Sigmoid colon (tissue), 7 donors: ENCODE data around the gene VPS8. TPM values are rescaled to one million over a fixed set of nuclear protein-coding genes. Genes with fewer than 3 reads are reported as not detected.

Experiments used
- DNase-seq: peaks from one replicate; pipeline ENCODE4 v3.0.0-alpha.2; 2019
- H3K27ac ChIP-seq, 4 donors: fragments of 200-600 bp; sonication (generic); one replicate each; pipeline ENCODE4 v1.5.1; 2016 to 2019; ENCODE audit warnings: mild to moderate bottlenecking in 1 of 4
- H3K27me3 ChIP-seq, 3 donors: fragments of 200-600 bp; sonication (generic); one replicate each; pipeline ENCODE4 v1.5.1; 2019; ENCODE audit warnings: mild to moderate bottlenecking in 1 of 3
- H3K36me3 ChIP-seq, 4 donors: fragments of 200-600 bp; sonication (generic); one replicate each; pipeline ENCODE4 v1.5.1; 2016 to 2019
- H3K4me1 ChIP-seq, 4 donors: fragments of 200-600 bp; sonication (generic); one replicate each; pipeline ENCODE4 v1.5.1; 2017 to 2019
- H3K4me3 ChIP-seq, 4 donors: fragments of 200-600 bp; sonication (generic); one replicate each; pipeline ENCODE4 v1.5.1; 2017 to 2019; ENCODE audit warnings: mild to moderate bottlenecking in 2 of 4, moderate library complexity in 1 of 4
- H3K9me3 ChIP-seq, 4 donors: fragments of 200-600 bp in 3 of 4; sonication (generic) in 3 of 4; one replicate each; pipeline versions ENCODE4 v1.5.1 to v1.6.1; 2013 to 2019
- EP300 ChIP-seq, 4 donors: sonication (generic); formaldehyde crosslinking; IDR thresholded peaks; one replicate each; pipeline ENCODE4 v1.6.1; 2017; ENCODE audit warnings: antibody characterized with exemption in 4 of 4
- POLR2A ChIP-seq, 2 donors: fragments of 450-650 bp; IDR thresholded peaks; one replicate each; pipeline ENCODE4 v1.6.1; 2016; ENCODE audit warnings: antibody characterized with exemption in 2 of 2, mild to moderate bottlenecking in 2 of 2, moderate library complexity in 2 of 2
- POLR2AphosphoS5 ChIP-seq, 4 donors: sonication (generic); formaldehyde crosslinking; IDR thresholded peaks; one replicate each; pipeline ENCODE4 v1.6.1; 2017; ENCODE audit warnings: antibody characterized with exemption in 4 of 4
- WGBS, 2 donors: extraction: QIAGEN DNeasy Blood & Tissue Kit; methylation state at CpG; one replicate each; pipeline ENCODE4 v1.1.7; 2013; 5-methylcytosine and 5-hydroxymethylcytosine counted together
- intact Hi-C: fragments of 100-400 bp; cut with DNase I; formaldehyde crosslinking; loops from one replicate; pipeline ENCODE4 v1.15.1; 2023
- polyA plus RNA-seq, 3 donors: library from polyadenylated mRNA; stranded (reverse); fragments of 200-250 nt; gene quantifications; one replicate each; pipeline ENCODE4 v1.2.3, GENCODE V29; 2013
- total RNA-seq, 4 donors: library from RNA; depleted of rRNA; stranded (reverse); fragments of >200 nt; gene quantifications; one replicate each; pipeline ENCODE4 v1.1.0, GENCODE V29; 2016
- TF ChIP-seq, protein P1 (sequence below), 4 experiments: fragments of 450-650 bp in 3 of 4; fragments of 200-600 bp in 1 of 4; IDR thresholded peaks; one replicate each; pipeline ENCODE4 v1.5.1; 2016 to 2019; ENCODE audit warnings: antibody characterized with exemption in 4 of 4, mild to moderate bottlenecking in 3 of 4, moderate library complexity in 2 of 4
- donor health status: healthy with polysubstance abuse.
- donor health status: Bipolar disorder and iron deficiency.
- donor health status: healthy.

Gene VPS8
- total and polyA plus RNA-seq, 7 donors = 12.0 to 64.5 (median 34.6) TPM

DNA sequence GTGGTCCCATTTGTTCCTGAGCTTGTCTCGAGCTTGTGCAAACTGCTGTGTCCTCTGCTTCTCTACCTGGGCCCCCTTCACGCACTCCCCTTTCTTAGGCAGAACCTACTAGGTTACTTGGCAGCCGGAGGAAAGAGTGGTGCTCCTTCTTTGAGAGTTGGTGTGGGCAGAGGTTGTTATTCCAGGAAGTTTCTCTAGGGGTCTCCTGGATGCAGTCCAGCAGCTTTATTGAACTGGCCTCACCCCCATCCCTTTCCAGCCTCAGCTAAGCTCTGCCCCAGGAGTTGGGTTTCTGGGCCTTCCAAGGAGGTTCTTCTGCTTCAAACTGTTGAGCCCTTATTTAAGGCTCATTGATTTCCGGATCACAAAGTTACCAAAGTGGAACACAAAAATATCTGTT is 237.7 kb downstream of the VPS8 start:
- Histone ChIP-seq H3K36me3 (peaks cover 0 to 66% (median 23%) of the 10 kb centered on the region in 4 donors), H3K27me3 (no peaks in the 10 kb centered on the region), H3K4me1 (no peaks in the 10 kb centered on the region), H3K4me3 (no peak overlapping the region), H3K9me3 (no peaks in the 10 kb centered on the region), H3K27ac (no peak overlapping the region)
- 97 to 99% methylated on average over 4 of the region's 4 CpGs for WGBS, 2 donors
- TF ChIP-seq POLR2AphosphoS5 (IDR thresholded peaks at IDR 0.05) = no peak
- TF ChIP-seq POLR2A (IDR thresholded peaks at IDR 0.05) = no peak
- TF ChIP-seq, protein P1, sequence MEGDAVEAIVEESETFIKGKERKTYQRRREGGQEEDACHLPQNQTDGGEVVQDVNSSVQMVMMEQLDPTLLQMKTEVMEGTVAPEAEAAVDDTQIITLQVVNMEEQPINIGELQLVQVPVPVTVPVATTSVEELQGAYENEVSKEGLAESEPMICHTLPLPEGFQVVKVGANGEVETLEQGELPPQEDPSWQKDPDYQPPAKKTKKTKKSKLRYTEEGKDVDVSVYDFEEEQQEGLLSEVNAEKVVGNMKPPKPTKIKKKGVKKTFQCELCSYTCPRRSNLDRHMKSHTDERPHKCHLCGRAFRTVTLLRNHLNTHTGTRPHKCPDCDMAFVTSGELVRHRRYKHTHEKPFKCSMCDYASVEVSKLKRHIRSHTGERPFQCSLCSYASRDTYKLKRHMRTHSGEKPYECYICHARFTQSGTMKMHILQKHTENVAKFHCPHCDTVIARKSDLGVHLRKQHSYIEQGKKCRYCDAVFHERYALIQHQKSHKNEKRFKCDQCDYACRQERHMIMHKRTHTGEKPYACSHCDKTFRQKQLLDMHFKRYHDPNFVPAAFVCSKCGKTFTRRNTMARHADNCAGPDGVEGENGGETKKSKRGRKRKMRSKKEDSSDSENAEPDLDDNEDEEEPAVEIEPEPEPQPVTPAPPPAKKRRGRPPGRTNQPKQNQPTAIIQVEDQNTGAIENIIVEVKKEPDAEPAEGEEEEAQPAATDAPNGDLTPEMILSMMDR (IDR thresholded peaks at IDR 0.05) = no peak
- no peak for TF ChIP-seq EP300 (IDR thresholded peaks at IDR 0.05)
- intact Hi-C loops = no loop called here
- DNase-seq = no peak

DNA sequence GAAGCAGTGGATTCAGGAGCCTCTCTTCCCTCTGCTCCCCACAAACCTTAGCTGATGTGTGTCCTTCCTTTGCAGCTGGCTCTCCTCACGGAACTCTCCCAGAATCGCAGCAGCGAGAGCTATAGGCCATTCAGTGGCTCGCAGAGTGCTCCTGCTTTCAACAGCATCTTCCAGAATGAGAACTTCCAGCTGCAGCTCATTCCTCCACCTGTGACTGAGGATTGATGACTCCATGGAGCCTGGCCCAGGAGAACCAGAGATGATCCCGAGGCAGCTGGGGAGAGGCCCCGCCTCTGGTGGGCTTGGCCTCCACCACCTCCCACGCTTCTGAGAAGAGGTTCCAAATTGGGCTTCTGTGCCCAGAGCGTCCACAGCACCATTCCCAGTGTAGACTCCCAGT is 239.8 kb downstream of the VPS8 start:
- peaks cover 0 to 69% (median 23%) of the 10 kb centered on the region in 4 donors for H3K36me3 ChIP-seq
- WGBS, 2 donors = 85 to 91% methylated on average over 8 of the region's 8 CpGs
- TF ChIP-seq, protein P1 (IDR thresholded peaks at IDR 0.05) = no peak
- TF ChIP-seq POLR2AphosphoS5 (IDR thresholded peaks at IDR 0.05) (no peak), EP300 (IDR thresholded peaks at IDR 0.05) (no peak), POLR2A (IDR thresholded peaks at IDR 0.05) (no peak)
- intact Hi-C loops = no loop called here
- no peaks in the 10 kb centered on the region for H3K9me3 ChIP-seq
- DNase-seq = no peak
- H3K27me3 ChIP-seq = no peaks in the 10 kb centered on the region
- no peaks in the 10 kb centered on the region for H3K4me1 ChIP-seq
- no peak overlapping the region for H3K4me3 ChIP-seq
- H3K27ac ChIP-seq = no peak overlapping the region

DNA sequence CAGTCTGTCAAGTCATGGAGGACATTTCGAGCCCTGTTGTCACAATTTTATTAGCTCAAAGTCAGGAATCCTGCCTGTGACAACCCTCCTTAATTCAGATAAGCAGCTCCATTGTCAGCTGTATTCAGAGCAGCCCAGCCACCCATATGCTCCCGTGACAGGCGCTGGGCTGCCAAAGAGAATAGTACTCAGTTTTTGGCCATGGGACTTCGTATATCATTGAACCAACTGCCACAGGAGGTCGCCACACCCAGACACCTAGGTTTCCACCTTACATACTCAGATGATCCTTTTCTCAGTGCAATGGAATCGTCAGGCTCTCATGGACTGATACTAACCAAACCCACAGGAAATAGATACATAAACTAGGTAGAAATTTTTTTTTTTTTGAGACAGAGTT is 240.7 kb downstream of the VPS8 start:
- no peak overlapping the region for H3K4me3 ChIP-seq
- H3K36me3 ChIP-seq = peaks cover 0 to 69% (median 23%) of the 10 kb centered on the region in 4 donors
- TF ChIP-seq POLR2A (IDR thresholded peaks at IDR 0.05) (no peak), POLR2AphosphoS5 (IDR thresholded peaks at IDR 0.05) (no peak), EP300 (IDR thresholded peaks at IDR 0.05) (no peak)
- TF ChIP-seq, protein P1 (IDR thresholded peaks at IDR 0.05) = no peak
- H3K27ac ChIP-seq = no peak overlapping the region
- no peak for DNase-seq
- H3K27me3 ChIP-seq = no peaks in the 10 kb centered on the region
- H3K9me3 ChIP-seq = peaks cover 0 to 4% (median under 1%) of the 10 kb centered on the region in 4 donors
- WGBS, 2 donors = 86 to 91% methylated on average over 6 of the region's 6 CpGs
- no peaks in the 10 kb centered on the region for H3K4me1 ChIP-seq
- intact Hi-C loops = no loop called here

DNA sequence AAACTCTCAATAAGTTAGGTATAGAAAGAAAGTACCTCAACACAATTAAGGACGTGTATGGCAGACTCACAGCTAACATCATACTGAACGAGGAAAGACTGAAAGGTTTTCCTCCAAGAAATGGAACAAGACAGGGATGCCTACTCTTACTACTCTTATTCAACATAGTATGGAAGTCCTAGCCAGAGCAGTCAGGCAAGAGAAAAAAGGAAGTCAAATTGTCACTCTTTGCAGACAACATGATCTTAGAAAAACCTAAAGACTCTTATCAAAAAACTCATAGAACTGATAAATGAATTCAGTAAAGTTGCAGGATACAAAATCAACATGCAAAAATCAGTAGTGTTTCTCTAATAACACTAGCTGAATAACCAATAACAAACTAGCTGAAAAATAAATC is 244.9 kb downstream of the VPS8 start:
- Histone ChIP-seq H3K36me3 (peaks cover 0 to 31% (median 6%) of the 10 kb centered on the region in 4 donors), H3K4me1 (no peaks in the 10 kb centered on the region), H3K27me3 (no peaks in the 10 kb centered on the region), H3K27ac (no peak overlapping the region), H3K9me3 (peaks cover 0 to 7% (median under 1%) of the 10 kb centered on the region in 4 donors), H3K4me3 (no peak overlapping the region)
- intact Hi-C loops = no loop called here
- 96 to 97% methylated on average over 2 of the region's 2 CpGs for WGBS, 2 donors
- DNase-seq = no peak
- no peak for TF ChIP-seq POLR2A (IDR thresholded peaks at IDR 0.05)
- TF ChIP-seq EP300 (IDR thresholded peaks at IDR 0.05) = no peak
- TF ChIP-seq POLR2AphosphoS5 (IDR thresholded peaks at IDR 0.05) = no peak
- TF ChIP-seq, protein P1 (IDR thresholded peaks at IDR 0.05) = no peak

DNA sequence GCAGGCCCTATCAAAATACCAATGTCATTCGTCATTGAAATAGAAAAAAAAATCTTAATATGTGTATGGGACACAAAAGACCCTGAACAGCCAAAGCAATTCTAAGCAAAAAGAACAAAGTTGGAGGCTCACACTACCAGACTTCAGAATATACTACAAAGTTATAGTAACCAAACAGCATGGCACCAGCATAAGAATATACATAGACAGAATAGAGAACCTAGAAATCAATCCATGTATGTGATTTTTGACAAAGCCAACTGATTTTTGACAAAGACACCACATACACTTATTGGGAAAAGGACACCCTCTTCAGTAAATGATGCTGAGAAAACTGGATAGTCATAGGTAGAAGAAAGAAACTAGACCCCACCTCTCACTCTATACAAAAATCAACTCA is 245.9 kb downstream of the VPS8 start:
- WGBS, 2 donors = 94 to 98% methylated on average over 1 of the region's 1 CpG
- Histone ChIP-seq H3K4me3 (no peak overlapping the region), H3K27ac (no peak overlapping the region), H3K4me1 (no peaks in the 10 kb centered on the region), H3K36me3 (peaks cover 0 to 21% (median under 1%) of the 10 kb centered on the region in 4 donors), H3K9me3 (peaks cover 0 to 7% (median under 1%) of the 10 kb centered on the region in 4 donors), H3K27me3 (no peaks in the 10 kb centered on the region)
- no peak for DNase-seq
- intact Hi-C loops = no loop called here
- TF ChIP-seq EP300 (IDR thresholded peaks at IDR 0.05) (no peak), POLR2AphosphoS5 (IDR thresholded peaks at IDR 0.05) (no peak), POLR2A (IDR thresholded peaks at IDR 0.05) (no peak)
- TF ChIP-seq, protein P1 (IDR thresholded peaks at IDR 0.05) = no peak
